Mesendoderm (in vitro differentiated cells): ENCODE data around the gene ATG9B. TPM values are rescaled to one million over a fixed set of nuclear protein-coding genes. Genes with fewer than 3 reads are reported as not detected.
A peak's percentile ranks its signal among the peaks of the same experiment; 100 is the strongest.

Source experiments
- DNase-seq: peaks from one replicate; pipeline ENCODE4 v3.0.0; 2013
- H2AK5ac ChIP-seq: 2 replicates; pipeline ENCODE4 v1.6.1; 2013; ENCODE audit warnings: low read length, inconsistent platforms
- H2BK120ac ChIP-seq: 2 replicates; pipeline ENCODE4 v1.6.1; 2013; ENCODE audit warnings: low read depth, mild to moderate bottlenecking, low read length, moderate library complexity, mixed read lengths
- H2BK15ac ChIP-seq: replicated peaks from 2 replicates; pipeline ENCODE4 v1.6.1; 2013; ENCODE audit warnings: low read depth, mild to moderate bottlenecking, moderate library complexity
- H2BK5ac ChIP-seq: 2 replicates; pipeline ENCODE4 v1.6.1; 2013; ENCODE audit warnings: low read length, inconsistent platforms
- H3K18ac ChIP-seq: 2 replicates; pipeline ENCODE4 v1.6.1; 2013; ENCODE audit warnings: mild to moderate bottlenecking, low read length, mixed read lengths
- H3K23ac ChIP-seq: one replicate; pipeline ENCODE4 v1.6.1; 2013; ENCODE audit warnings: low read length
- H3K27ac ChIP-seq: 2 replicates; pipeline ENCODE4 v1.5.1; 2013; ENCODE audit warnings: low read depth, mild to moderate bottlenecking, inconsistent platforms, low read length, moderate library complexity
- H3K27me3 ChIP-seq: 2 replicates; pipeline ENCODE4 v1.6.1; 2013; ENCODE audit warnings: low read length, control low read depth, mild to moderate bottlenecking, inconsistent platforms; ENCODE audit not compliant: insufficient read depth, poor library complexity
- H3K36me3 ChIP-seq: 2 replicates; pipeline ENCODE4 v1.6.1; 2013; ENCODE audit warnings: low read length, inconsistent platforms; ENCODE audit not compliant: control insufficient read depth, insufficient read depth
- H3K4ac ChIP-seq: one replicate; pipeline ENCODE4 v1.6.1; 2013; ENCODE audit warnings: low read depth, mild to moderate bottlenecking, low read length, moderate library complexity
- H3K4me1 ChIP-seq: 2 replicates; pipeline ENCODE4 v1.6.1; 2013; ENCODE audit warnings: low read depth, low read length, inconsistent platforms; ENCODE audit not compliant: control insufficient read depth
- H3K4me2 ChIP-seq: 2 replicates; pipeline ENCODE4 v1.6.1; 2013; ENCODE audit warnings: low read length
- H3K4me3 ChIP-seq: 2 replicates; pipeline ENCODE4 v1.5.1; 2013; ENCODE audit warnings: mild to moderate bottlenecking, low read length
- H3K56ac ChIP-seq: one replicate; pipeline ENCODE4 v1.6.1; 2013; ENCODE audit warnings: low read length
- H3K79me1 ChIP-seq: 2 replicates; pipeline ENCODE4 v1.6.1; 2013; ENCODE audit warnings: low read length, inconsistent platforms
- H3K79me2 ChIP-seq: 2 replicates; pipeline ENCODE4 v1.6.1; 2013; ENCODE audit warnings: mild to moderate bottlenecking, low read length; ENCODE audit not compliant: control insufficient read depth, insufficient read depth
- H3K9ac ChIP-seq: 2 replicates; pipeline ENCODE4 v1.6.1; 2013; ENCODE audit warnings: low read length, inconsistent platforms
- H4K5ac ChIP-seq: one replicate; pipeline ENCODE4 v1.6.1; 2013; ENCODE audit warnings: low read length
- H4K8ac ChIP-seq: one replicate; pipeline ENCODE4 v1.6.1; 2013; ENCODE audit warnings: low read depth, mild to moderate bottlenecking, control low read depth, low read length, moderate library complexity
- WGBS: extraction: QIAGEN DNeasy Blood & Tissue Kit; methylation state at CpG from one replicate; pipeline ENCODE4 v1.1.7; 2013; ENCODE audit warnings: low lambda C conversion rate, missing lambda C conversion rate; ENCODE audit not compliant: insufficient coverage; ENCODE audit errors: extremely low coverage; 5-methylcytosine and 5-hydroxymethylcytosine counted together
- polyA plus RNA-seq, 2 experiments: library from polyadenylated mRNA; stranded (reverse); fragments of 200-250 nt; gene quantifications; one replicate each; pipeline ENCODE4 v1.2.3, GENCODE V29; 2013

ATG9B gene
- 1.1 TPM for polyA plus RNA-seq (2013, experiment 1 of 2)
- 0.53 TPM for polyA plus RNA-seq (2013, experiment 2 of 2)

- Histone ChIP-seq H3K4ac (no peak within 1 kb of the TSS), H3K23ac (no peak within 1 kb of the TSS), H3K4me3 (no peak within 1 kb of the TSS), H3K18ac (no peak within 1 kb of the TSS), H3K27ac (no peak within 1 kb of the TSS), H2BK120ac (no peak within 1 kb of the TSS), H3K79me2 (no peaks in the 10 kb centered on the region), H3K9ac (no peak within 1 kb of the TSS), H2BK5ac (no peak within 1 kb of the TSS), H4K5ac (no peak within 1 kb of the TSS), H3K27me3 (no peaks in the 10 kb centered on the region), H3K4me1 (no peaks in the 10 kb centered on the region), H4K8ac (no peak within 1 kb of the TSS), H3K4me2 (no peak within 1 kb of the TSS), H3K79me1 (no peaks in the 10 kb centered on the region), H2AK5ac (no peak within 1 kb of the TSS), H3K36me3 (no peaks in the 10 kb centered on the region), H2BK15ac (no peak within 1 kb of the TSS), H3K56ac (no peak within 1 kb of the TSS)
- WGBS, result no CpG with 5 or more reads among the region's 4 CpGs
- peak; percentile 67 for DNase-seq
These were observed at the start of gene ATG9B for GRCh38 chr7:151024435-151025056. ATG9B (minus strand) TSS chr7:151024494; CDS start chr7:151024423, 71 bp downstream.

- no peak for DNase-seq
- no peaks in the 10 kb centered on the region for H3K79me1 ChIP-seq
- no peak overlapping the region for H2BK5ac ChIP-seq
- H3K4me1 ChIP-seq, result peaks cover 1% of the 10 kb centered on the region
- no peak overlapping the region for H2AK5ac ChIP-seq
- no CpG with 5 or more reads among the region's 17 CpGs for WGBS
- H3K9ac ChIP-seq, result no peak overlapping the region
- peaks cover 4% of the 10 kb centered on the region for H3K36me3 ChIP-seq
- H3K56ac ChIP-seq, result no peak overlapping the region
- H4K8ac ChIP-seq, result no peak overlapping the region
- no peak overlapping the region for H3K4me3 ChIP-seq
- H2BK15ac ChIP-seq, result no peak overlapping the region
- no peaks in the 10 kb centered on the region for H3K27me3 ChIP-seq
- H3K4me2 ChIP-seq, result no peak overlapping the region
- H3K4ac ChIP-seq, result no peak overlapping the region
- H3K27ac ChIP-seq, result no peak overlapping the region
- no peaks in the 10 kb centered on the region for H3K79me2 ChIP-seq
- H2BK120ac ChIP-seq, result no peak overlapping the region
- H3K23ac ChIP-seq, result no peak overlapping the region
- H3K18ac ChIP-seq, result no peak overlapping the region
- no peak overlapping the region for H4K5ac ChIP-seq
These were observed 49.7 kb upstream of the ATG9B start for GRCh38 chr7:151073990-151074389.

- no peaks in the 10 kb centered on the region for H3K79me2 ChIP-seq
- H4K8ac ChIP-seq, result no peak overlapping the region
- DNase-seq, result no peak
- H3K23ac ChIP-seq, result no peak overlapping the region
- no peaks in the 10 kb centered on the region for H3K27me3 ChIP-seq
- no peak overlapping the region for H2AK5ac ChIP-seq
- no peak overlapping the region for H3K27ac ChIP-seq
- no peak overlapping the region for H3K4me3 ChIP-seq
- H3K4ac ChIP-seq, result no peak overlapping the region
- H3K56ac ChIP-seq, result no peak overlapping the region
- no peak overlapping the region for H3K9ac ChIP-seq
- peaks cover 4% of the 10 kb centered on the region for H3K36me3 ChIP-seq
- no peak overlapping the region for H2BK5ac ChIP-seq
- H4K5ac ChIP-seq, result no peak overlapping the region
- H3K4me2 ChIP-seq, result no peak overlapping the region
- H2BK120ac ChIP-seq, result no peak overlapping the region
- no peak overlapping the region for H2BK15ac ChIP-seq
- no CpG with 5 or more reads among the region's 39 CpGs for WGBS
- no peak overlapping the region for H3K18ac ChIP-seq
- no peaks in the 10 kb centered on the region for H3K79me1 ChIP-seq
- H3K4me1 ChIP-seq, result no peaks in the 10 kb centered on the region
These were observed 47.0 kb upstream of the ATG9B start for GRCh38 chr7:151071032-151071866.

GRCh38 chr7:151070574-151070960 is 46.3 kb upstream of the ATG9B start:
- Histone ChIP-seq H3K4me3 (no peak overlapping the region), H3K27ac (no peak overlapping the region)

GRCh38 chr7:151069841-151070573 is 45.7 kb upstream of the ATG9B start:
- no peak for DNase-seq
- H3K27me3 ChIP-seq, result no peaks in the 10 kb centered on the region
- H2BK15ac ChIP-seq, result no peak overlapping the region
- H3K18ac ChIP-seq, result no peak overlapping the region
- no peak overlapping the region for H3K4me3 ChIP-seq
- no peak overlapping the region for H4K5ac ChIP-seq
- H3K23ac ChIP-seq, result no peak overlapping the region
- no peak overlapping the region for H3K4ac ChIP-seq
- no peaks in the 10 kb centered on the region for H3K79me1 ChIP-seq
- H3K36me3 ChIP-seq, result peaks cover 4% of the 10 kb centered on the region
- no peak overlapping the region for H2BK5ac ChIP-seq
- no peak overlapping the region for H4K8ac ChIP-seq
- no peak overlapping the region for H3K56ac ChIP-seq
- no peak overlapping the region for H3K9ac ChIP-seq
- no CpG with 5 or more reads among the region's 17 CpGs for WGBS
- H3K27ac ChIP-seq, result no peak overlapping the region
- H3K4me1 ChIP-seq, result no peaks in the 10 kb centered on the region
- no peaks in the 10 kb centered on the region for H3K79me2 ChIP-seq
- H2AK5ac ChIP-seq, result no peak overlapping the region
- H2BK120ac ChIP-seq, result no peak overlapping the region
- no peak overlapping the region for H3K4me2 ChIP-seq

More at GRCh38 chr7:151070574-151070960, 46.3 kb upstream of the ATG9B start:
- H2BK5ac ChIP-seq, result no peak overlapping the region
- no peak for DNase-seq
- no peaks in the 10 kb centered on the region for H3K4me1 ChIP-seq
- no CpG with 5 or more reads among the region's 15 CpGs for WGBS
- H3K56ac ChIP-seq, result no peak overlapping the region
- no peak overlapping the region for H3K4ac ChIP-seq
- H3K27me3 ChIP-seq, result no peaks in the 10 kb centered on the region
- no peak overlapping the region for H3K4me2 ChIP-seq
- no peak overlapping the region for H3K9ac ChIP-seq
- H4K5ac ChIP-seq, result no peak overlapping the region
- H3K18ac ChIP-seq, result no peak overlapping the region
- H3K79me2 ChIP-seq, result no peaks in the 10 kb centered on the region
- H3K79me1 ChIP-seq, result no peaks in the 10 kb centered on the region
- peaks cover 4% of the 10 kb centered on the region for H3K36me3 ChIP-seq
- no peak overlapping the region for H3K23ac ChIP-seq
- no peak overlapping the region for H2AK5ac ChIP-seq
- no peak overlapping the region for H2BK15ac ChIP-seq
- no peak overlapping the region for H4K8ac ChIP-seq
- H2BK120ac ChIP-seq, result no peak overlapping the region
